Measurements from ENCODE around the gene MAST4. TPM values are rescaled to one million over a fixed set of nuclear protein-coding genes. Genes with fewer than 3 reads are reported as not detected.

Gene MAST4
- total and polyA plus RNA-seq, 2 of the 4 experiments (the other 2 are of a cell fraction), result 4.8 to 6.8 TPM

DNA sequence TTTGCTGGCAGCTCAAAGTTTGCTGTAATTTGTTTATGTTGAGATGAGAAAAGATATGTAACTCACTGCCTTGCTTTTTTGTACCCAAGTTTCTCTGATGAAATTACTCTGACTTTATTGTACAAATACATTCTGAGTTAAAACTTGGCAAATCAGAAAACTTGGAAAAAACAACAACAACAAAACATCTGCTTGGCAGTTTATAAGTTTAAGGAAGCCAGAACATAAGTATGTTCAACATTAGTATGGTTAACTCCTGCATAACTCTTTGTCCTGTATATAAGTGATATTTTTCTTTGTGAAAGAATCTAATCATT lies 233.1 kb downstream of the MAST4 start:
- Histone ChIP-seq H2BK120ac (ENCODE audit: low read depth, low read length) (no peak overlapping the region), H3K79me1 (ENCODE audit: low read depth in 1 of 2, low read length in 2 of 2) (no peaks in the 10 kb centered on the region), H3K9me1 (ENCODE audit: insufficient read depth, low read length) (no peaks in the 10 kb centered on the region), H4K8ac (ENCODE audit: low read depth in 2 of 2, low read length in 2 of 2) (no peak overlapping the region), H3K4ac (ENCODE audit: low read depth, low read length) (no peak overlapping the region), H3K27me3 (ENCODE audit: control insufficient read depth, insufficient read depth, low read length) (peaks cover 17% of the 10 kb centered on the region), H2AK9ac (replicated peaks; ENCODE audit: low read depth, low read length, poor library complexity) (no peak overlapping the region), H2BK5ac (ENCODE audit: low read depth, low read length, poor library complexity, severe bottlenecking) (no peak overlapping the region), H3K4me1 (ENCODE audit: control insufficient read depth, insufficient read depth, low read length) (no peaks in the 10 kb centered on the region; the same call in 1 of the 2 replicates), H2AFZ (replicated peaks; ENCODE audit: low read length, poor library complexity) (peak overlapping the region; percentile 2), H4K20me1 (ENCODE audit: insufficient read depth, low read length) (no peaks in the 10 kb centered on the region), H2AK5ac (ENCODE audit: low read depth, low read length) (no peak overlapping the region), H4K91ac (ENCODE audit: insufficient read depth, low read depth, low read length) (no peak overlapping the region), H3K36me3 (ENCODE audit: control insufficient read depth, insufficient read depth, low read length) (no peaks in the 10 kb centered on the region), H3K27ac (ENCODE audit: insufficient read depth, low read length) (no peak overlapping the region), H3K4me3 (ENCODE audit: insufficient read depth, low read depth, low read length) (peak overlapping the region; percentile 49), H3K23ac (ENCODE audit: low read depth, low read length) (no peak overlapping the region), H2BK15ac (ENCODE audit: low read depth, low read length) (no peak overlapping the region), H3K56ac (ENCODE audit: extremely low read depth, insufficient read depth, low read length) (no peak overlapping the region), H3K9me3 (ENCODE audit: control insufficient read depth, insufficient read depth, low read length) (no peaks in the 10 kb centered on the region), H3K9ac (ENCODE audit: low read depth, low read length) (no peak overlapping the region), H3K14ac (replicated peaks; ENCODE audit: low read depth, low read length) (no peak overlapping the region), H3K18ac (ENCODE audit: low read depth, low read length) (no peak overlapping the region), H2BK20ac (ENCODE audit: low read depth, low read length) (no peak overlapping the region), H4K5ac (ENCODE audit: low read depth, low read length) (no peak overlapping the region), H3K4me2 (ENCODE audit: low read depth, low read length) (peak overlapping the region; percentile 92)
- ATAC-seq (ENCODE audit: low read depth) (no peak), DNase-seq (no peak)
- ChIA-PET CTCF (interaction anchor here (2.4 kb wide), 1 partner anchor 14 kb away, joined by 7 read pairs; no protein-coding TSS in a partner anchor), POLR2A (ENCODE audit: unreplicated experiment) (no interaction called here)
- TF ChIP-seq CTCF (conservative IDR thresholded peaks at IDR 0.05; ENCODE audit: low read depth, low read length) (no peak), POLR2A (IDR thresholded peaks at IDR 0.05; ENCODE audit: low read depth, low read length) (no peak), FOS (IDR thresholded peaks at IDR 0.05; ENCODE audit: low read depth, low read length) (no peak), BHLHE40 (IDR thresholded peaks at IDR 0.05; ENCODE audit: low read depth, low read length) (no peak), MXI1 (IDR thresholded peaks at IDR 0.05; ENCODE audit: borderline replicate concordance, low read depth, low read length) (no peak), CHD1 (IDR thresholded peaks at IDR 0.05; ENCODE audit: low read depth, low read length) (no peak), RCOR1 (IDR thresholded peaks at IDR 0.05; ENCODE audit: insufficient replicate concordance, low read length) (no peak), RAD21 (IDR thresholded peaks at IDR 0.05; ENCODE audit: low read length) (no peak), RFX5 (IDR thresholded peaks at IDR 0.05; ENCODE audit: low read depth, low read length) (no peak), MAZ (IDR thresholded peaks at IDR 0.05; ENCODE audit: borderline replicate concordance, low read depth, low read length) (no peak), USF2 (IDR thresholded peaks at IDR 0.05; ENCODE audit: low read depth, low read length) (no peak), NFE2L2 (IDR thresholded peaks at IDR 0.05; ENCODE audit: low read depth, low read length) (no peak), CEBPB (IDR thresholded peaks at IDR 0.05; ENCODE audit: low read depth, low read length) (no peak), SMC3 (IDR thresholded peaks at IDR 0.05; ENCODE audit: low read depth, low read length) (no peak), MAFK (IDR thresholded peaks at IDR 0.05; ENCODE audit: low read depth, low read length) (no peak)
- TF ChIP-seq, protein P1, sequence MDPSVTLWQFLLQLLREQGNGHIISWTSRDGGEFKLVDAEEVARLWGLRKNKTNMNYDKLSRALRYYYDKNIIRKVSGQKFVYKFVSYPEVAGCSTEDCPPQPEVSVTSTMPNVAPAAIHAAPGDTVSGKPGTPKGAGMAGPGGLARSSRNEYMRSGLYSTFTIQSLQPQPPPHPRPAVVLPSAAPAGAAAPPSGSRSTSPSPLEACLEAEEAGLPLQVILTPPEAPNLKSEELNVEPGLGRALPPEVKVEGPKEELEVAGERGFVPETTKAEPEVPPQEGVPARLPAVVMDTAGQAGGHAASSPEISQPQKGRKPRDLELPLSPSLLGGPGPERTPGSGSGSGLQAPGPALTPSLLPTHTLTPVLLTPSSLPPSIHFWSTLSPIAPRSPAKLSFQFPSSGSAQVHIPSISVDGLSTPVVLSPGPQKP (IDR thresholded peaks at IDR 0.05; ENCODE audit: borderline replicate concordance, low read depth, low read length), result no peak
- BruUV-seq (replicated peaks), result no TSS peak
- in situ Hi-C loops (cut with MboI; ENCODE audit: low sequenced_read_pairs) (no loop called here), intact Hi-C loops (cut with micrococcal nuclease) (loop anchor here (10.0 kb wide), 1 partner anchor 135 kb away; no protein-coding TSS in a partner anchor), dilution Hi-C loops (cut with HindIII; ENCODE audit: low sequenced_read_pairs, unreplicated experiment) (no loop called here)

Measured in IMR-90 (cell line).